GM13977 (cell line): ENCODE measurements around the gene MCIDAS.
A peak's percentile ranks its signal among the peaks of the same experiment; 100 is the strongest.

ENCODE experiments used
- DNase-seq: peaks from one replicate; pipeline ENCODE4 v3.0.0; 2012; ENCODE audit warnings: low spot score
- CTCF ChIP-seq: IDR thresholded peaks from 2 replicates; pipeline ENCODE4 v1.5.1; 2012; ENCODE audit warnings: mild to moderate bottlenecking, control low read depth; ENCODE audit not compliant: insufficient read depth; ENCODE audit errors: extremely low read depth, missing control alignments
- in situ Hi-C: fragments of 300-500 bp; cut with MboI; formaldehyde crosslinking; loops from one replicate; pipeline ENCODE4 v1.12.0; 2022; ENCODE audit warnings: low sequenced_read_pairs, low pct_unique_long_range_greater_than_20kb, mixed read lengths, inconsistent platforms; ENCODE audit not compliant: unreplicated experiment

The MCIDAS gene

GRCh38 chr5:55230086-55230629 is 3.0 kb upstream of the MCIDAS start:
- no peak for TF ChIP-seq CTCF
- no peak for DNase-seq
- in situ Hi-C loops = no loop called here

- no peak for TF ChIP-seq CTCF
- in situ Hi-C loops = no loop called here
- DNase-seq = peak; percentile 31
Measured at GRCh38 chr5:55227664-55228430, 732 bp upstream of the MCIDAS start.

- peak; percentile 85 for DNase-seq
- peak; percentile 91 for TF ChIP-seq CTCF
- in situ Hi-C loops = no loop called here
Measured at GRCh38 chr5:55226027-55226933, 835 bp downstream of the MCIDAS start.

- no peak for TF ChIP-seq CTCF
- peak; percentile 28 for DNase-seq
- in situ Hi-C loops = no loop called here
Measured at GRCh38 chr5:55225346-55225745, 1.8 kb downstream of the MCIDAS start.

GRCh38 chr5:55223812-55224240 is 3.3 kb downstream of the MCIDAS start:
- no peak for TF ChIP-seq CTCF
- in situ Hi-C loops = no loop called here
- DNase-seq = no peak

- peak; percentile 34 for DNase-seq
- no peak for TF ChIP-seq CTCF
- in situ Hi-C loops = no loop called here
Measured at GRCh38 chr5:55222985-55223811, 3.9 kb downstream of the MCIDAS start.
